DOHH2 (cell line): ENCODE results near the gene MSH2.

ENCODE experiments used
- CTCF ChIP-seq: fragments of 200-600 bp; sonication (generic); IDR thresholded peaks from one replicate; pipeline ENCODE4 v1.5.1; 2014; ENCODE audit warnings: antibody characterized with exemption, mild to moderate bottlenecking, low read depth, low read length; ENCODE audit not compliant: poor library complexity, severe bottlenecking
- EZH2phosphoT487 ChIP-seq: fragments of 200-600 bp; sonication (generic); IDR thresholded peaks from 2 replicates; pipeline ENCODE4 v1.6.1; 2017; ENCODE audit warnings: borderline replicate concordance, mild to moderate bottlenecking, antibody characterized with exemption, low read length, moderate library complexity, mixed read lengths

DNA sequence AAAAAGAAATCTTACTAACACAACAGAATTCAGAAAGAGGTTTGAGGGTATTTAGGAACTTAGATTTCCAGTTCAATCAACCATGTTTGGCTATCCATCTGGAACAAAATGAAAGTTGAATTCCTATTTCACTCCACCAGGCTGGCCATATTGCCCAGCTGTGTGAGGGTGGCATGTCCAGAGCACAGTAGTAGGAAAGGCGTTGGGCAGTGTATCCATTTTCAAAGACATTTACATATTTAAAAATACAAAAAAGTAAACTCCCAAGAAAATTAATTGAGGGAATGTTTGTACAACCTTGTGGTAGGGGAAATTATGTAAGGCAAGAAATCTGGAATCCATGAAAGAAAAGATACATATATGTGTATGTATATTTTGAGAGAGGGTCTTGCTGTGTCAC, 21.5 kb upstream of the MSH2 start:
- TF ChIP-seq CTCF (no peak), EZH2phosphoT487 (no peak)
